Hematopoietic multipotent progenitor cell treated with erythropoietin and hydrocortisone succinate and interleukin-3 and kit ligand, for 17 days (in vitro differentiated cells): ENCODE measurements around the gene TRAPPC3.
A peak's percentile ranks its signal among the peaks of the same experiment; 100 is the strongest.

ENCODE experiments used
- DNase-seq: peaks from one replicate; pipeline ENCODE4 v3.0.0-alpha.2; 2015; ENCODE audit warnings: low spot score

Gene TRAPPC3

GRCh38 chr1:36153476-36153875 lies 4.2 kb upstream of the TRAPPC3 start:
- DNase-seq = no peak

- no peak for DNase-seq
These were observed 2.5 kb upstream of the TRAPPC3 start for GRCh38 chr1:36151845-36152203.

GRCh38 chr1:36151134-36151844 lies 2.0 kb upstream of the TRAPPC3 start:
- peak; percentile 48 for DNase-seq

GRCh38 chr1:36150296-36151133 lies 1.2 kb upstream of the TRAPPC3 start:
- DNase-seq = peak; percentile 94

GRCh38 chr1:36149973-36150295 lies 648 bp upstream of the TRAPPC3 start:
- DNase-seq = no peak

- no peak for DNase-seq
These were observed 457 bp downstream of the TRAPPC3 start for GRCh38 chr1:36148821-36149236.

GRCh38 chr1:36144413-36144812 lies 4.9 kb downstream of the TRAPPC3 start:
- no peak for DNase-seq

- DNase-seq = no peak
These were observed 5.9 kb downstream of the TRAPPC3 start for GRCh38 chr1:36143424-36143823.

- no peak for DNase-seq
These were observed 7.2 kb downstream of the TRAPPC3 start for GRCh38 chr1:36142121-36142520.

- no peak for DNase-seq
These were observed 9.8 kb downstream of the TRAPPC3 start for GRCh38 chr1:36139521-36139920.

GRCh38 chr1:36137776-36138175 lies 11.5 kb downstream of the TRAPPC3 start:
- DNase-seq = no peak

- no peak for DNase-seq
These were observed 12.1 kb downstream of the TRAPPC3 start for GRCh38 chr1:36137226-36137625.

GRCh38 chr1:36136535-36136934 lies 12.8 kb downstream of the TRAPPC3 start:
- no peak for DNase-seq

GRCh38 chr1:36135796-36136195 lies 13.5 kb downstream of the TRAPPC3 start:
- no peak for DNase-seq

- DNase-seq = no peak
These were observed 14.0 kb downstream of the TRAPPC3 start for GRCh38 chr1:36135330-36135667.

- DNase-seq = peak; percentile 35
These were observed 14.6 kb downstream of the TRAPPC3 start for GRCh38 chr1:36134505-36135329.

GRCh38 chr1:36134031-36134430 lies 15.3 kb downstream of the TRAPPC3 start:
- no peak for DNase-seq

- DNase-seq = peak; percentile 63
These were observed 15.8 kb downstream of the TRAPPC3 start for GRCh38 chr1:36133484-36133883.

- no peak for DNase-seq
These were observed 17.3 kb downstream of the TRAPPC3 start for GRCh38 chr1:36132029-36132428.

- DNase-seq = no peak
These were observed 20.4 kb downstream of the TRAPPC3 start for GRCh38 chr1:36128905-36129206.

- no peak for DNase-seq
These were observed 21.0 kb downstream of the TRAPPC3 start for GRCh38 chr1:36128126-36128904.

- DNase-seq = no peak
These were observed 22.3 kb downstream of the TRAPPC3 start for GRCh38 chr1:36126797-36127500.
